Articular chondrocyte of knee joint (primary cell): ENCODE results near the gene KCNK2. TPM values are rescaled to one million over a fixed set of nuclear protein-coding genes. Genes with fewer than 3 reads are reported as not detected.

ENCODE experiments used
- total RNA-seq: library from RNA; depleted of rRNA; stranded (reverse); fragments of >200 nt; gene quantifications from 2 replicates; pipeline ENCODE4 v1.2.3, GENCODE V29; 2012

Gene KCNK2, protein sequence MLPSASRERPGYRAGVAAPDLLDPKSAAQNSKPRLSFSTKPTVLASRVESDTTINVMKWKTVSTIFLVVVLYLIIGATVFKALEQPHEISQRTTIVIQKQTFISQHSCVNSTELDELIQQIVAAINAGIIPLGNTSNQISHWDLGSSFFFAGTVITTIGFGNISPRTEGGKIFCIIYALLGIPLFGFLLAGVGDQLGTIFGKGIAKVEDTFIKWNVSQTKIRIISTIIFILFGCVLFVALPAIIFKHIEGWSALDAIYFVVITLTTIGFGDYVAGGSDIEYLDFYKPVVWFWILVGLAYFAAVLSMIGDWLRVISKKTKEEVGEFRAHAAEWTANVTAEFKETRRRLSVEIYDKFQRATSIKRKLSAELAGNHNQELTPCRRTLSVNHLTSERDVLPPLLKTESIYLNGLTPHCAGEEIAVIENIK
- total RNA-seq = 12.4 and 46.6 TPM in 2 replicates

DNA sequence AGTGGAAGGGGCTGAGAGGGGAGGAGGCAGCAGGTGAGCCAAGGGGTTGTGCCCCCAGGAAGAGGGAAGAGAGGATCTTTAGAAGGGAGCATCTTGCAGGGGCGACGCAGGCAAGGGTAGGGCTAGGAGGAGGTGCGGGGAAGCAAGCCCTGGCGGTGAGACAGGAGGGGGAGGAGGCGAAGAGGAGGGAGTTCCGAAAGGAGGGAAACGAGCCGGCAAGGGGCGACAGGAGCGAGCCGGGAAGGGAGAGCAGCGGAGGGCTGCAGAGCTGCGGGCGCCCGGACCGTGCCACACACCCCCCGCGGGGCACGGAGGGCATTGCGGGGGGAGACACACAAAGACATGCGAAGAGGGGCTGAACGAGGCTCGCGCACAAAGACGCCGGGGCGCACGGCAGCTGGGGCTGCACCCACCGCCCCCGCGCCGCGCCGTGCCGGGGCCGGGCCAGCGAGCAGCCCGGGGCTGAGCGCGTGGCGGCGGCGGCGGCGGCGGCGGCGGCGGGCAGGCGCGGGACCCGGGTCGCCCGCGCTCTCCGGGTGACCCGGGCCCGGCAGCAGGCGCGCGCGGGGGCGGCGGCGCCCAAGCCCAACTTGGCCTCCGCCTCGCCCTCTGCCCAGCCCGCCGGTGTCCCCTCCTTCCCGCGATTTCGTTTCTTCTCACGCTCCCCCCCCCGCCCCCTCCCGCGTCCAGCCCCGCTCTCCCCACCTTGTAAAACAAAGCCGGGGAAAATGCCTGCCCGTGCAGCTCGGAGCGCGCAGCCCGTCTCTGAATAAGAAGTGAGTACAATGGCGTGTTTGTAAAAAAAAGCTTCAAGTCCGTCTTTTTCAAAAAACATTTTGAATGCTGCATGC, at the start of gene KCNK2:
Gene KCNK2 (plus strand): TSS at position 206 of the 851 bp plus-strand sequence. CDS start 649 bp downstream, outside the sequence.

